H1 (cell line): ENCODE measurements around the gene GFAP. TPM values are rescaled to one million over a fixed set of nuclear protein-coding genes. Genes with fewer than 3 reads are reported as not detected.

Experiments
- CTCF ChIA-PET: fragments of 300-600 bp; sonication (Branson Sonifier 250); formaldehyde crosslinking; loops from one replicate; lab custom pipeline; 2021; ENCODE audit not compliant: partially characterized antibody; lab: Charles Lee
- POLR2A ChIA-PET: fragments of 300-600 bp; sonication (Branson Sonifier 250); formaldehyde crosslinking; loops from one replicate; lab custom pipeline; 2021; ENCODE audit warnings: inconsistent platforms; ENCODE audit not compliant: partially characterized antibody; lab: Charles Lee
- DNase-seq, 2 experiments: peaks; one replicate each; pipeline versions ENCODE4 v3.0.0 to v3.0.0-alpha.2; 2010 to 2022; ENCODE audit warnings: low spot score in 2 of 2, low read depth in 1 of 2, mixed read lengths in 1 of 2
- FAIRE-seq: peaks from 2 replicates; lab custom pipeline; 2011; peaks lifted over from hg19 to GRCh38; lab: Jason Lieb, UNC
- H2AFZ ChIP-seq: 2 replicates; pipeline ENCODE4 v1.8.1; 2012; ENCODE audit warnings: low read length, inconsistent platforms
- H2AK5ac ChIP-seq: 2 replicates; pipeline ENCODE4 v1.6.1; 2013; ENCODE audit warnings: low read depth, low read length
- H2BK120ac ChIP-seq: replicated peaks from 2 replicates; pipeline ENCODE3; 2013; ENCODE audit warnings: low read depth, low read length, inconsistent platforms
- H2BK12ac ChIP-seq: 2 replicates; pipeline ENCODE4 v1.6.1; 2013; ENCODE audit warnings: low read depth, low read length
- H2BK15ac ChIP-seq: 2 replicates; pipeline ENCODE4 v1.6.1; 2013; ENCODE audit warnings: low read length
- H2BK20ac ChIP-seq: 2 replicates; pipeline ENCODE4 v1.6.1; 2013; ENCODE audit warnings: low read length
- H2BK5ac ChIP-seq: 2 replicates; pipeline ENCODE4 v1.6.1; 2013; ENCODE audit warnings: low read depth, low read length
- H3K14ac ChIP-seq: 2 replicates; pipeline ENCODE4 v1.6.1; 2013; ENCODE audit warnings: inconsistent platforms; ENCODE audit not compliant: insufficient read length
- H3K18ac ChIP-seq: 2 replicates; pipeline ENCODE4 v1.6.1; 2013; ENCODE audit warnings: low read length; ENCODE audit errors: extremely low read depth
- H3K23ac ChIP-seq: 2 replicates; pipeline ENCODE4 v1.6.1; 2013; ENCODE audit warnings: inconsistent platforms; ENCODE audit not compliant: insufficient read length
- H3K23me2 ChIP-seq: 2 replicates; pipeline ENCODE4 v1.6.1; 2013; ENCODE audit warnings: low read depth, low read length
- H3K27ac ChIP-seq: 2 replicates; pipeline ENCODE4 v1.6.1; 2011; ENCODE audit warnings: low read depth, low read length, inconsistent platforms
- H3K27me3 ChIP-seq, 4 experiments: replicated peaks in 1 of 4; 1 replicate in 1 of 4; 2 replicates in 3 of 4; pipeline versions ENCODE4 v1.6.1 to v1.8.1; 2011 to 2013; ENCODE audit warnings: low read length in 3 of 4, mild to moderate bottlenecking in 3 of 4, inconsistent platforms in 2 of 4, mixed read lengths in 2 of 4, moderate library complexity in 1 of 4; ENCODE audit not compliant: control insufficient read depth in 3 of 4, insufficient read depth in 3 of 4; ENCODE audit errors: extremely low read depth in 1 of 4
- H3K36me3 ChIP-seq, 4 experiments: 2 replicates each; pipeline versions ENCODE4 v1.6.1 to v1.8.1; 2011 to 2013; ENCODE audit warnings: mild to moderate bottlenecking in 4 of 4, low read length in 3 of 4, moderate library complexity in 2 of 4, control low read depth in 1 of 4, inconsistent platforms in 1 of 4; ENCODE audit not compliant: insufficient read depth in 4 of 4, control insufficient read depth in 2 of 4
- H3K4ac ChIP-seq: replicated peaks from 2 replicates; pipeline ENCODE3; 2013; ENCODE audit warnings: low read length, low read depth, mixed read lengths, inconsistent platforms; ENCODE audit not compliant: insufficient read length
- H3K4me1 ChIP-seq, 4 experiments: replicated peaks in 1 of 4; 1 replicate in 1 of 4; 2 replicates in 3 of 4; pipeline versions ENCODE4 v1.6.1 to v1.8.1; 2011 to 2013; ENCODE audit warnings: low read length in 3 of 4, inconsistent platforms in 2 of 4, mixed read lengths in 1 of 4; ENCODE audit not compliant: insufficient read depth in 4 of 4, control insufficient read depth in 3 of 4
- H3K4me2 ChIP-seq, 2 experiments: 2 replicates each; pipeline versions ENCODE4 v1.6.1 to v1.8.1; 2011 to 2013; ENCODE audit warnings: low read depth in 2 of 2, low read length in 2 of 2, control low read depth in 1 of 2, inconsistent platforms in 1 of 2, mild to moderate bottlenecking in 1 of 2; ENCODE audit not compliant: insufficient read depth in 1 of 2
- H3K4me3 ChIP-seq, 4 experiments: fragments of 200-600, 300-600 bp in 1 of 4; sonication (generic), shearing (Covaris generic), sonication (Bioruptor Twin) in 1 of 4; 2 replicates each; pipeline versions ENCODE4 v1.5.1 to v1.8.1; 2011 to 2016; ENCODE audit warnings: low read length in 4 of 4, low read depth in 3 of 4, control low read depth in 2 of 4, inconsistent platforms in 2 of 4, mild to moderate bottlenecking in 2 of 4, mixed read lengths in 1 of 4, moderate library complexity in 1 of 4; ENCODE audit not compliant: insufficient read depth in 2 of 4; ENCODE audit errors: extremely low read depth in 1 of 4
- H3K56ac ChIP-seq: replicated peaks from 2 replicates; pipeline ENCODE3; 2013; ENCODE audit warnings: low read depth, mild to moderate bottlenecking, mixed read lengths, low read length, inconsistent platforms; ENCODE audit not compliant: insufficient read length
- H3K79me1 ChIP-seq: 2 replicates; pipeline ENCODE4 v1.6.1; 2013; ENCODE audit warnings: low read depth, low read length, control low read depth
- H3K79me2 ChIP-seq, 2 experiments: 2 replicates each; pipeline versions ENCODE4 v1.6.1 to v1.8.1; 2012 to 2013; ENCODE audit warnings: low read length in 2 of 2, mild to moderate bottlenecking in 2 of 2, inconsistent platforms in 1 of 2; ENCODE audit not compliant: insufficient read depth in 2 of 2, control insufficient read depth in 1 of 2
- H3K9ac ChIP-seq, 4 experiments: replicated peaks in 1 of 4; 1 replicate in 1 of 4; 2 replicates in 3 of 4; pipeline versions ENCODE4 v1.6.1 to v1.8.1; 2011 to 2013; ENCODE audit warnings: low read depth in 3 of 4, low read length in 3 of 4, control low read depth in 2 of 4, mild to moderate bottlenecking in 2 of 4, moderate library complexity in 2 of 4, inconsistent platforms in 1 of 4; ENCODE audit errors: extremely low read depth in 1 of 4
- H3K9me3 ChIP-seq, 2 experiments: 2 replicates each; pipeline versions ENCODE4 v1.6.1 to v1.8.1; 2012 to 2013; ENCODE audit warnings: mild to moderate bottlenecking in 2 of 2, moderate library complexity in 2 of 2, control low read depth in 1 of 2, inconsistent platforms in 1 of 2, low read depth in 1 of 2, low read length in 1 of 2, mixed read lengths in 1 of 2; ENCODE audit not compliant: insufficient read depth in 2 of 2
- H4K20me1 ChIP-seq, 2 experiments: replicated peaks in 1 of 2; 2 replicates each; pipeline versions ENCODE3 to v1.8.1; 2011 to 2013; ENCODE audit warnings: inconsistent platforms in 2 of 2, low read length in 2 of 2, mild to moderate bottlenecking in 1 of 2; ENCODE audit not compliant: insufficient read depth in 2 of 2, control insufficient read depth in 1 of 2
- H4K5ac ChIP-seq: 2 replicates; pipeline ENCODE4 v1.6.1; 2013; ENCODE audit warnings: low read length, low read depth, mixed read lengths, inconsistent platforms; ENCODE audit not compliant: insufficient read length
- H4K8ac ChIP-seq: 2 replicates; pipeline ENCODE4 v1.8.0; 2013; ENCODE audit warnings: mild to moderate bottlenecking, moderate library complexity, low read length, inconsistent platforms; ENCODE audit not compliant: insufficient read depth; ENCODE audit errors: extremely low read depth
- H4K91ac ChIP-seq: replicated peaks from 2 replicates; pipeline ENCODE3; 2013; ENCODE audit warnings: low read length, mixed read lengths, inconsistent platforms; ENCODE audit not compliant: insufficient read length
- ASH2L ChIP-seq: fragments of 200-600, 300-600 bp; sonication (generic); IDR thresholded peaks from one replicate; pipeline ENCODE4 v1.7.1; 2017; ENCODE audit warnings: low read length
- BACH1 ChIP-seq: IDR thresholded peaks from 2 replicates; pipeline ENCODE4 v1.6.1; 2012; ENCODE audit warnings: low read length, improper control_type of control experiment
- CBX5 ChIP-seq: fragments of 300-800, 300-1000 bp; sonication (generic); IDR thresholded peaks from 2 replicates; pipeline ENCODE4 v1.7.1; 2016; ENCODE audit warnings: antibody characterized with exemption, low read length, low read depth
- HDAC6 ChIP-seq: IDR thresholded peaks from one replicate; pipeline ENCODE4 v1.7.1; 2012; ENCODE audit warnings: low read depth, mild to moderate bottlenecking, inconsistent platforms, low read length, moderate library complexity
- JUN ChIP-seq: IDR thresholded peaks from 2 replicates; pipeline ENCODE4 v1.6.1; 2011; ENCODE audit warnings: low read depth, mild to moderate bottlenecking, improper control_type of control experiment, low read length
- KDM4A ChIP-seq: IDR thresholded peaks from one replicate; pipeline ENCODE4 v1.7.1; 2012; ENCODE audit warnings: low read depth, mild to moderate bottlenecking, moderate library complexity, low read length, inconsistent platforms; ENCODE audit not compliant: severe bottlenecking
- RFX5 ChIP-seq: IDR thresholded peaks from 2 replicates; pipeline ENCODE4 v1.6.1; 2011; ENCODE audit warnings: low read depth, low read length, improper control_type of control experiment, borderline replicate concordance
- SAP30 ChIP-seq: fragments of 300-600 bp; sonication (generic); IDR thresholded peaks from 2 replicates; pipeline ENCODE4 v1.7.1; 2012; ENCODE audit warnings: low read length, moderate library complexity, mild to moderate bottlenecking, inconsistent platforms; ENCODE audit not compliant: insufficient read depth, insufficient replicate concordance
- TAF7 ChIP-seq: optimal IDR thresholded peaks from 2 replicates; pipeline ENCODE3; 2011; ENCODE audit warnings: low read depth, mild to moderate bottlenecking, inconsistent platforms, low read length, moderate library complexity, borderline replicate concordance
- USF2 ChIP-seq: IDR thresholded peaks from 2 replicates; pipeline ENCODE4 v1.6.1; 2011; ENCODE audit warnings: low read length, improper control_type of control experiment
- WGBS, 2 experiments: shearing (Covaris generic) in 1 of 2; methylation state at CpG; one replicate each; pipeline versions ENCODE4 v1.1.6 to v1.1.7; 2013 to 2015; ENCODE audit warnings: low lambda C conversion rate in 2 of 2, mixed read lengths in 2 of 2, inconsistent platforms in 1 of 2, low coverage in 1 of 2, missing lambda C conversion rate in 1 of 2; ENCODE audit not compliant: insufficient replicate concordance in 2 of 2, insufficient coverage in 1 of 2, insufficient read length in 1 of 2; ENCODE audit errors: extremely low coverage in 1 of 2, missing lambda C conversion rate in 1 of 2; 5-methylcytosine and 5-hydroxymethylcytosine counted together
- polyA plus RNA-seq, 7 experiments: library from polyadenylated mRNA; depleted of rRNA in 3 of 7; stranded (reverse) in 5 of 7; unstranded in 2 of 7; fragments of >200 nt in 5 of 7; fragments of 200-250 nt in 2 of 7; gene quantifications; 1 replicate in 5 of 7; 2 replicates in 1 of 7; 4 replicates in 1 of 7; pipeline versions ENCODE4 v1.2.1 to v1.2.3, GENCODE V29; 2011 to 2013; ENCODE audit warnings: missing spikeins in 2 of 7, mixed read lengths in 2 of 7
- total RNA-seq: library from RNA; stranded (reverse); fragmentation: NEBNext Ultra II Directional; extraction: Animal tissue kit (Norgen Biotek cat#: 25700); gene quantifications from 2 replicates; pipeline ENCODE4 v1.2.1, GENCODE V29; 2021

Gene GFAP
- total and polyA plus RNA-seq, 2 of the 8 experiments (the other 6 are each of a cell fraction or from before 2014, with no cell fraction given) = 1.3 to 1.5 TPM

GRCh38 chr17:44933824-44934744, 18.8 kb upstream of the GFAP start:
- no peaks in the 10 kb centered on the region for H3K23me2 ChIP-seq
- H3K14ac ChIP-seq = no peak overlapping the region
- H3K36me3 ChIP-seq = peaks cover 22 to 62% (median 50%) of the 10 kb centered on the region in 4 experiments
- H3K9ac ChIP-seq = no peak overlapping the region
- ChIA-PET CTCF (interaction anchor here (1.1 to 3.7 kb wide), 4 partner anchors 14 to 201 kb away, joined by 3 to 19 read pairs (median 4); partner anchors contain the start of gene ACBD4), POLR2A (interaction anchor here (1.1 to 2.2 kb wide), 3 partner anchors 13 to 22 kb away, joined by 3 to 6 read pairs (median 4); no protein-coding TSS in a partner anchor)
- H4K20me1 ChIP-seq = peaks cover 0 to 11% of the 10 kb centered on the region in 2 experiments
- peaks cover 2% of the 10 kb centered on the region; the same call in 1 of the 2 replicates for H3K79me1 ChIP-seq
- H2BK15ac ChIP-seq = no peak overlapping the region
- DNase-seq (no peak), FAIRE-seq (no peak)
- H3K27me3 ChIP-seq = no peaks in the 10 kb centered on the region
- no peak overlapping the region for H3K27ac ChIP-seq
- no peak overlapping the region for H3K4ac ChIP-seq
- no peak overlapping the region for H3K4me2 ChIP-seq
- no peak overlapping the region for H4K8ac ChIP-seq
- H3K4me3 ChIP-seq = no peak overlapping the region
- H3K56ac ChIP-seq = no peak overlapping the region
- no peak overlapping the region for H3K23ac ChIP-seq
- H2AFZ ChIP-seq = no peak overlapping the region
- no peak overlapping the region for H4K91ac ChIP-seq
- H3K79me2 ChIP-seq = peaks cover 0 to 6% of the 10 kb centered on the region in 2 experiments; a peak in 1 of 4 replicates
- no peaks in the 10 kb centered on the region for H3K9me3 ChIP-seq
- no peak overlapping the region for H2AK5ac ChIP-seq
- no peak overlapping the region for H2BK5ac ChIP-seq
- H2BK20ac ChIP-seq = no peak overlapping the region
- H2BK12ac ChIP-seq = no peak overlapping the region
- no peaks in the 10 kb centered on the region for H3K4me1 ChIP-seq
- 94% methylated on average over 31 of the region's 34 CpGs; no CpG with 5 or more reads in 1 of the 2 experiments for WGBS, 2 experiments
- no peak overlapping the region for H4K5ac ChIP-seq
- H3K18ac ChIP-seq = no peak overlapping the region
- no peak overlapping the region for H2BK120ac ChIP-seq
- TF ChIP-seq ASH2L (no peak), USF2 (no peak), BACH1 (no peak), SAP30 (no peak), CBX5 (no peak), TAF7 (no peak), HDAC6 (no peak), KDM4A (no peak), RFX5 (no peak), JUN (no peak)
